Lower lobe of right lung (tissue), 2 donors: ENCODE results near the gene CPEB4. TPM values are rescaled to one million over a fixed set of nuclear protein-coding genes. Genes with fewer than 3 reads are reported as not detected.

Experiments
- ATAC-seq, 2 donors: fragments of 200-7000 bp; cut with Tn5 transposase; one replicate each; pipeline ENCODE4 v1.9.1; 2020 to 2022; ENCODE audit warnings: mild to moderate bottlenecking in 2 of 2, moderate library complexity in 2 of 2
- DNase-seq: peaks from one replicate; pipeline ENCODE4 v3.0.0-alpha.2; 2020
- H3K27ac ChIP-seq: fragments of 200-600 bp; one replicate; pipeline ENCODE4 v1.8.0; 2022
- H3K27me3 ChIP-seq: fragments of 200-600 bp; one replicate; pipeline ENCODE4 v1.8.0; 2022; ENCODE audit warnings: low read depth
- H3K36me3 ChIP-seq: fragments of 200-600 bp; one replicate; pipeline ENCODE4 v1.8.0; 2022; ENCODE audit warnings: mild to moderate bottlenecking
- H3K4me1 ChIP-seq: fragments of 200-600 bp; one replicate; pipeline ENCODE4 v1.8.0; 2022
- H3K4me3 ChIP-seq: fragments of 200-600 bp; one replicate; pipeline ENCODE4 v1.8.0; 2022; ENCODE audit warnings: mild to moderate bottlenecking
- H3K9me3 ChIP-seq: fragments of 200-600 bp; one replicate; pipeline ENCODE4 v1.8.0; 2022
- intact Hi-C: fragments of 100-400 bp; cut with DNase I; formaldehyde crosslinking; loops from one replicate; pipeline ENCODE4 v1.11.0; 2022
- total RNA-seq: library from RNA; stranded (reverse); fragmentation: NEBNext Ultra II Directional; extraction: Animal tissue kit (Norgen Biotek cat#: 25700); gene quantifications from one replicate; pipeline ENCODE4 v1.2.1, GENCODE V29; 2021
- TF ChIP-seq, protein P1 (sequence below): fragments of 200-600 bp; IDR thresholded peaks from one replicate; pipeline ENCODE4 v1.8.0; 2022; ENCODE audit warnings: antibody characterized with exemption, mild to moderate bottlenecking
- donor health status: DM: no; HTN: yes; CAD: no; lungs with severe emphysema.

The CPEB4 gene
- total RNA-seq, 1 donor from 2014 or later, result 67.5 TPM

GRCh38 chr5:173972607-173972924, 84.4 kb downstream of the CPEB4 start:
- Histone ChIP-seq H3K36me3 (no peaks in the 10 kb centered on the region), H3K27ac (no peak overlapping the region), H3K4me3 (peak overlapping the region; percentile 59), H3K27me3 (no peaks in the 10 kb centered on the region), H3K9me3 (no peaks in the 10 kb centered on the region), H3K4me1 (peaks cover 12% of the 10 kb centered on the region)
- TF ChIP-seq, protein P1, sequence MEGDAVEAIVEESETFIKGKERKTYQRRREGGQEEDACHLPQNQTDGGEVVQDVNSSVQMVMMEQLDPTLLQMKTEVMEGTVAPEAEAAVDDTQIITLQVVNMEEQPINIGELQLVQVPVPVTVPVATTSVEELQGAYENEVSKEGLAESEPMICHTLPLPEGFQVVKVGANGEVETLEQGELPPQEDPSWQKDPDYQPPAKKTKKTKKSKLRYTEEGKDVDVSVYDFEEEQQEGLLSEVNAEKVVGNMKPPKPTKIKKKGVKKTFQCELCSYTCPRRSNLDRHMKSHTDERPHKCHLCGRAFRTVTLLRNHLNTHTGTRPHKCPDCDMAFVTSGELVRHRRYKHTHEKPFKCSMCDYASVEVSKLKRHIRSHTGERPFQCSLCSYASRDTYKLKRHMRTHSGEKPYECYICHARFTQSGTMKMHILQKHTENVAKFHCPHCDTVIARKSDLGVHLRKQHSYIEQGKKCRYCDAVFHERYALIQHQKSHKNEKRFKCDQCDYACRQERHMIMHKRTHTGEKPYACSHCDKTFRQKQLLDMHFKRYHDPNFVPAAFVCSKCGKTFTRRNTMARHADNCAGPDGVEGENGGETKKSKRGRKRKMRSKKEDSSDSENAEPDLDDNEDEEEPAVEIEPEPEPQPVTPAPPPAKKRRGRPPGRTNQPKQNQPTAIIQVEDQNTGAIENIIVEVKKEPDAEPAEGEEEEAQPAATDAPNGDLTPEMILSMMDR, result no peak
- ATAC-seq (no peak), DNase-seq (no peak)
- intact Hi-C loops, result loop anchor here (5.0 kb wide), 1 partner anchor 355 kb away; the partner anchor contains the start of gene BOD1

- Histone ChIP-seq H3K36me3 (no peaks in the 10 kb centered on the region), H3K4me1 (peaks cover 12% of the 10 kb centered on the region), H3K27ac (peak overlapping the region; percentile 33), H3K4me3 (peak overlapping the region; percentile 59), H3K9me3 (no peaks in the 10 kb centered on the region), H3K27me3 (no peaks in the 10 kb centered on the region)
- TF ChIP-seq, protein P1, result peak; percentile 85
- DNase-seq (peak; percentile 83), ATAC-seq (peak; percentile 87 to 93)
- intact Hi-C loops, result loop anchor here (5.0 kb wide), 1 partner anchor 356 kb away; the partner anchor contains the start of gene BOD1
Observed at GRCh38 chr5:173972925-173973615, 84.9 kb downstream of the CPEB4 start.

- intact Hi-C loops, result loop anchor here (5.0 kb wide), 1 partner anchor 356 kb away; the partner anchor contains the start of gene BOD1
Observed at GRCh38 chr5:173973616-173973969, 85.4 kb downstream of the CPEB4 start.

GRCh38 chr5:173974688-173975239, 86.6 kb downstream of the CPEB4 start:
- H3K27me3 ChIP-seq, result no peaks in the 10 kb centered on the region

More at GRCh38 chr5:173973616-173973969, 85.4 kb downstream of the CPEB4 start:
- ATAC-seq (peak; percentile 69 to 72), DNase-seq (peak; percentile 64)
- TF ChIP-seq, protein P1, result no peak
- no peak overlapping the region for H3K27ac ChIP-seq
- peak overlapping the region; percentile 59 for H3K4me3 ChIP-seq
- peaks cover 12% of the 10 kb centered on the region for H3K4me1 ChIP-seq
- H3K9me3 ChIP-seq, result no peaks in the 10 kb centered on the region
- H3K27me3 ChIP-seq, result no peaks in the 10 kb centered on the region
- H3K36me3 ChIP-seq, result no peaks in the 10 kb centered on the region

GRCh38 chr5:173981185-173981761, 93.1 kb downstream of the CPEB4 start:
- Histone ChIP-seq H3K27me3 (peaks cover 9% of the 10 kb centered on the region), H3K4me3 (no peak overlapping the region), H3K36me3 (no peaks in the 10 kb centered on the region), H3K9me3 (no peaks in the 10 kb centered on the region), H3K4me1 (no peaks in the 10 kb centered on the region), H3K27ac (no peak overlapping the region)
- TF ChIP-seq, protein P1, result no peak
- no peak for ATAC-seq
- intact Hi-C loops, result no loop called here
- no peak for DNase-seq

More at GRCh38 chr5:173974688-173975239, 86.6 kb downstream of the CPEB4 start:
- Histone ChIP-seq H3K27ac (no peak overlapping the region), H3K4me1 (peaks cover 12% of the 10 kb centered on the region), H3K4me3 (no peak overlapping the region), H3K9me3 (no peaks in the 10 kb centered on the region), H3K36me3 (no peaks in the 10 kb centered on the region)
- ATAC-seq (no peak), DNase-seq (no peak)
- intact Hi-C loops, result loop anchor here (5.0 kb wide), 1 partner anchor 357 kb away; the partner anchor contains the start of gene BOD1
- TF ChIP-seq, protein P1, result no peak
